GM19035 (cell line): ENCODE results near the gene DIAPH1.

ENCODE experiments used
- ATAC-seq: cut with Tn5 transposase; IDR thresholded peaks from one replicate; pipeline ENCODE4 v1.9.1; 2021; ENCODE audit not compliant: unreplicated experiment

DIAPH1 gene

GRCh38 chr5:141485321-141486055 lies 133.3 kb downstream of the DIAPH1 start:
- ATAC-seq, result no peak

GRCh38 chr5:141484641-141485311 lies 134.0 kb downstream of the DIAPH1 start, which contains the start of gene PCDHGC4:
TSS of gene PCDHGC4 (plus strand) at chr5:141485030. CDS start at chr5:141485174, 144 bp downstream.
- ATAC-seq, result no peak

DNA sequence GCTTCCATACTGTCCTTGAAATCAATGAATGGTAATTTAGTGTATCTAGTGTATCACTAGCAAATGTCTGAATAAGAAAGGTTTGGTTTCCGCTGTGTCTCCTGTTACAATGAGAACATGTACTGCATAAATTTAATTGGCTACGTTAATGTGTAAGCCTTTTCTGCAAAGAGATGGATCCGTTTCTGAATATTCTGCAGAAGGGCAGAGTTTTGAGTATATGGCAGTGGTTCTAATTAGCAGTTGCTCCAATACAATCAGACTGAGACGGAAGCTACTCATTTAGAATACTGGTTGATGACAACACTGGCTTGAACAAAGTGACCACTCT lies 134.5 kb downstream of the DIAPH1 start:
- no peak for ATAC-seq

DNA sequence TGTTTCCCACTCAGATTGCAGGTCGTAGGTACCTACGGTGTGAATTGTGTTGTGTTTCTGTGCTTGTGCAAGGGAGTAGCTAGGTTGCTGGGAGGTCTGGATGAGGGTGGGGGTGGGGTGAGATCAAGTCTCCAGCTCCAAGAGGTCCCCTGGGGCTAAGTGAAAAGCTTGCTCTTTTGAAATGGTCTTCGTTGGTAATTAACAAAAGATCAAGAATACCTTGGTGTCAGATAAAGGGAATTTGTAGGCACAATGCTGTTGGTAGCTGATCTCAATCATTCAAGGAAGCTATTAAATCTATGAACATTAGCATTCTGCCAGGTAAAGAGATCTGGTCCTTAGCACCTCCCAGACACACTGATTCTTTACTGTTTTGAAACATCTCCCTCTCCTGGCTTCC lies 134.9 kb downstream of the DIAPH1 start:
- ATAC-seq, result no peak

- ATAC-seq, result no peak
Observed at GRCh38 chr5:141479776-141480175, 139.0 kb downstream of the DIAPH1 start.

GRCh38 chr5:141478321-141478945 lies 140.4 kb downstream of the DIAPH1 start:
- ATAC-seq, result no peak

- ATAC-seq, result no peak
Observed at GRCh38 chr5:141477815-141478214, 141.0 kb downstream of the DIAPH1 start.

DNA sequence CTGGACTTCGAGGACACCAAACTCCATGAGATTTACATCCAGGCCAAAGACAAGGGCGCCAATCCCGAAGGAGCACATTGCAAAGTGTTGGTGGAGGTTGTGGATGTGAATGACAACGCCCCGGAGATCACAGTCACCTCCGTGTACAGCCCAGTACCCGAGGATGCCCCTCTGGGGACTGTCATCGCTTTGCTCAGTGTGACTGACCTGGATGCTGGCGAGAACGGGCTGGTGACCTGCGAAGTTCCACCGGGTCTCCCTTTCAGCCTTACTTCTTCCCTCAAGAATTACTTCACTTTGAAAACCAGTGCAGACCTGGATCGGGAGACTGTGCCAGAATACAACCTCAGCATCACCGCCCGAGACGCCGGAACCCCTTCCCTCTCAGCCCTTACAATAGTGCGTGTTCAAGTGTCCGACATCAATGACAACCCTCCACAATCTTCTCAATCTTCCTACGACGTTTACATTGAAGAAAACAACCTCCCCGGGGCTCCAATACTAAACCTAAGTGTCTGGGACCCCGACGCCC lies 141.7 kb downstream of the DIAPH1 start:
- no peak for ATAC-seq

GRCh38 chr5:141476132-141476911 lies 142.5 kb downstream of the DIAPH1 start:
- ATAC-seq, result peak; percentile 30

DNA sequence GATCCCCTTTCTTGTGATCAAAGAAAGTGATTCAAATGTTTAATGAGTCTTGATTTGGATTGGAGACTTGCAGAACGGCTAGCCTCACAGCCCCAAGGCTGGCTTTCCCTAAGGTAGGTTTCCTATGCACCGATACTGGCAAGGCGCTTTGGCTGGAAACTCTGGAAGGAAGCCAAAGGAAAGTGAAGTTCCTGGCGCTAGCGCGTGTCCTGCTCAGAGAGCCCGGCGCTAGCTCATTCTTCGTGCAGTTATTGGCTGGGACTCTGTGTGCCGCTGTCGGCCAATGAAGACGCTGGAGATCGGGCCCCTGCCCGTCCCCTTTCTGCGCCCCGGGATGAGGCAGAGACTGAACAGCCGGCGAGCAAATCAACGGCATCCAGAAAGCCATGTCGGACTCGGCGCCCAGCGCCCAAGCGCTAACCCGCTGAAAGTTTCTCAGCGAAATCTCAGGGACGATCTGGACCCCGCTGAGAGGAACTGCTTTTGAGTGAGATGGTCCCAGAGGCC lies 143.1 kb downstream of the DIAPH1 start, which contains the start of gene PCDHGC3:
Gene PCDHGC3 (plus strand): TSS at position 342 of the 507 bp plus-strand sequence. CDS start 151 bp downstream, at position 493.
- ATAC-seq, result peak; percentile 97

GRCh38 chr5:141465351-141465750 lies 153.4 kb downstream of the DIAPH1 start:
- ATAC-seq, result no peak
